ENCODE measurements around the gene ANKRD36C.
"Not testable (repeated sequence)": the region's sequence is repeated elsewhere in the genome, so short reads cannot be mapped to it uniquely, and the experiment has no call there.

The ANKRD36C gene

DNA sequence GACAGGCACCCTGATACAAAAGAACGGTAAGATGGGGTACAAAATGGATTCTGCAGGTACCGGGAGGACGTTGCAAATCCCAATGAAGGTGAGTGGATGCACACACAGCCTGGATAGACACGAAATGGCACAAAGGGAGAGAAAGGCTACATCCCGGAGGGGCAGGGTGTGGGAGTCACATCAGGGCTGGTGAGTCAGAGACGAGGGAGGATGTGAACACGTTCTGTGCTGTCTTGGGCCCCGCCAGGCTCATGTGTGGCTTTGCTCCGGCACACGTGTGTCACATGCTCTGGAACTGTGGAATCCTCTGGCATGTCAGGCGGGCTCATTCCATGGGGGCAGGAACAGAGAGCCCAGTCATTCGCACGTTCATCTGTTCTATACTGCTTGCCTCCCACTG is 203.0 kb downstream of the ANKRD36C start:
- DNase-seq (ENCODE audit: low read depth); H3K4me3 ChIP-seq (ENCODE audit: low read depth, low read length): not testable (repeated sequence)
